K562 treated with DMSO at 1 percent for 4 hours (cell line): Measurements from ENCODE around the gene F13B. TPM values are rescaled to one million over a fixed set of nuclear protein-coding genes. Genes with fewer than 3 reads are reported as not detected.

ENCODE experiments used
- total RNA-seq: library from RNA; unstranded; fragments of 300-600 nt; gene quantifications from 2 replicates; pipeline ENCODE4 v1.2.3, GENCODE V29; 2022; ENCODE audit not compliant: insufficient read depth

Gene F13B, protein sequence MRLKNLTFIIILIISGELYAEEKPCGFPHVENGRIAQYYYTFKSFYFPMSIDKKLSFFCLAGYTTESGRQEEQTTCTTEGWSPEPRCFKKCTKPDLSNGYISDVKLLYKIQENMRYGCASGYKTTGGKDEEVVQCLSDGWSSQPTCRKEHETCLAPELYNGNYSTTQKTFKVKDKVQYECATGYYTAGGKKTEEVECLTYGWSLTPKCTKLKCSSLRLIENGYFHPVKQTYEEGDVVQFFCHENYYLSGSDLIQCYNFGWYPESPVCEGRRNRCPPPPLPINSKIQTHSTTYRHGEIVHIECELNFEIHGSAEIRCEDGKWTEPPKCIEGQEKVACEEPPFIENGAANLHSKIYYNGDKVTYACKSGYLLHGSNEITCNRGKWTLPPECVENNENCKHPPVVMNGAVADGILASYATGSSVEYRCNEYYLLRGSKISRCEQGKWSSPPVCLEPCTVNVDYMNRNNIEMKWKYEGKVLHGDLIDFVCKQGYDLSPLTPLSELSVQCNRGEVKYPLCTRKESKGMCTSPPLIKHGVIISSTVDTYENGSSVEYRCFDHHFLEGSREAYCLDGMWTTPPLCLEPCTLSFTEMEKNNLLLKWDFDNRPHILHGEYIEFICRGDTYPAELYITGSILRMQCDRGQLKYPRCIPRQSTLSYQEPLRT
- total RNA-seq = 0.30 TPM in 1 of 2 replicates, not detected in the other

GRCh38 chr1:197066719-197067456, at the start of gene F13B:
Gene F13B (minus strand): TSS chr1:197067260. CDS start chr1:197067223, 37 bp downstream.

Other genes with a start within 250 kb of the F13B start
- gene CFHR1, start 247.5 kb downstream of the F13B start, total RNA-seq = not detected in 2 replicates
- gene CFHR4, start 179.2 kb downstream of the F13B start, total RNA-seq = not detected in 2 replicates
- not detected in 2 replicates for gene CFHR2, start 123.5 kb downstream of the F13B start, total RNA-seq
- not detected in 2 replicates for gene CFHR5, start 89.7 kb downstream of the F13B start, total RNA-seq
- gene ASPM, start 79.4 kb upstream of the F13B start, total RNA-seq = 14.7 and 19.9 TPM in 2 replicates
- 3.8 and 3.9 TPM in 2 replicates for gene ZBTB41, start 134.0 kb upstream of the F13B start, total RNA-seq
- not detected in 2 replicates for gene CRB1, start 201.0 kb upstream of the F13B start, total RNA-seq